HepG2 (cell line): ENCODE results near the gene ABCF1. TPM values are rescaled to one million over a fixed set of nuclear protein-coding genes. Genes with fewer than 3 reads are reported as not detected.

Experiments used
- ATAC-seq: fragments of 200-7000 bp; cut with Tn5 transposase; 3 replicates; pipeline ENCODE4 v1.9.1; 2020; ENCODE audit warnings: mild to moderate bottlenecking, moderate library complexity
- BruUV-seq: library from RNA; stranded (reverse); fragments of 400-500 nt; replicated peaks from 2 replicates; lab custom pipeline; 2021; lab: Mats Ljungman, UMichigan
- CTCF ChIA-PET: fragments of 300-600 bp; formaldehyde crosslinking; extraction: SDS; loops from one replicate; lab custom pipeline; 2021; ENCODE audit warnings: low total read pairs, inconsistent platforms, low intra/inter-chr PET ratio; lab: Yijun Ruan, JAX
- POLR2A ChIA-PET: fragments of 350-600 bp; sonication (Branson Sonifier 250); formaldehyde crosslinking; loops from one replicate; lab custom pipeline; 2020; ENCODE audit warnings: antibody characterized with exemption, inconsistent platforms; lab: Yijun Ruan, JAX
- DNase-seq: peaks from one replicate; pipeline ENCODE4 v3.0.0-alpha.2; 2015; ENCODE audit warnings: low spot score
- FAIRE-seq: peaks from 3 replicates; lab custom pipeline; 2011; peaks lifted over from hg19 to GRCh38; lab: Jason Lieb, UNC
- H2AFZ ChIP-seq: one replicate; pipeline ENCODE4 v1.6.1; 2011; ENCODE audit warnings: low read length, inconsistent platforms
- H3K27ac ChIP-seq: fragments of 300-600 bp; 3 replicates; pipeline ENCODE4 v1.8.0; 2011; ENCODE audit warnings: mixed run types, mild to moderate bottlenecking, mixed read lengths, low read length, inconsistent platforms; ENCODE audit not compliant: insufficient read depth; ENCODE audit errors: extremely low read length
- H3K27me3 ChIP-seq, 2 experiments: fragments of 200-600 bp in 1 of 2; 2 replicates in 1 of 2; 3 replicates in 1 of 2; pipeline versions ENCODE4 v1.6.0 to v1.8.0; 2011; ENCODE audit warnings: low read length in 2 of 2, mild to moderate bottlenecking in 2 of 2, moderate library complexity in 2 of 2, inconsistent platforms in 1 of 2; ENCODE audit not compliant: insufficient read depth in 2 of 2, control insufficient read depth in 1 of 2
- H3K36me3 ChIP-seq, 2 experiments: fragments of 200-600 bp in 1 of 2; replicated peaks in 1 of 2; 2 replicates in 1 of 2; 3 replicates in 1 of 2; pipeline versions ENCODE4 v1.5.1 to v1.8.0; 2011; ENCODE audit warnings: low read length in 2 of 2, inconsistent platforms in 1 of 2; ENCODE audit not compliant: insufficient read depth in 2 of 2, control insufficient read depth in 1 of 2
- H3K4me1 ChIP-seq: 2 replicates; pipeline ENCODE4 v1.5.1; 2012; ENCODE audit warnings: low read length, inconsistent platforms; ENCODE audit not compliant: insufficient read depth
- H3K4me2 ChIP-seq: 2 replicates; pipeline ENCODE4 v1.6.0; 2011; ENCODE audit warnings: low read depth, low read length, inconsistent platforms
- H3K4me3 ChIP-seq, 3 experiments: fragments of 200-600 bp in 1 of 3; sonication (generic), shearing (Covaris generic) in 1 of 3; replicated peaks in 1 of 3; 2 replicates each; pipeline ENCODE4 v1.5.1; 2011 to 2016; ENCODE audit warnings: low read length in 3 of 3, inconsistent platforms in 2 of 3, low read depth in 2 of 3, mild to moderate bottlenecking in 2 of 3, control low read depth in 1 of 3, mixed read lengths in 1 of 3; ENCODE audit not compliant: insufficient read depth in 1 of 3
- H3K79me2 ChIP-seq: one replicate; pipeline ENCODE4 v1.6.1; 2011; ENCODE audit warnings: low read length, inconsistent platforms; ENCODE audit not compliant: insufficient read depth
- H3K9ac ChIP-seq: 2 replicates; pipeline ENCODE4 v1.6.0; 2011; ENCODE audit warnings: mild to moderate bottlenecking, low read depth, low read length, inconsistent platforms; ENCODE audit not compliant: insufficient read depth
- H3K9me3 ChIP-seq: 2 replicates; pipeline ENCODE4 v1.5.1; 2012; ENCODE audit warnings: mild to moderate bottlenecking, low read length
- H4K20me1 ChIP-seq: 2 replicates; pipeline ENCODE4 v1.6.0; 2011; ENCODE audit warnings: inconsistent platforms, mild to moderate bottlenecking, low read length, moderate library complexity; ENCODE audit not compliant: insufficient read depth
- HOXA5 ChIP-seq: sonication (generic); formaldehyde crosslinking; IDR thresholded peaks from 2 replicates; pipeline ENCODE4 v1.4.0; 2020; ENCODE audit warnings: missing genetic modification reagents
- NCOA1 ChIP-seq: sonication (generic); formaldehyde crosslinking; IDR thresholded peaks from 2 replicates; pipeline ENCODE4 v1.9.0; 2021; ENCODE audit warnings: missing genetic modification reagents
- PLRG1 ChIP-seq: fragments of 450-650 bp; conservative IDR thresholded peaks from 2 replicates; pipeline ENCODE4 v1.6.1; 2016
- POLR2A ChIP-seq, 2 experiments: IDR thresholded peaks; 2 replicates each; pipeline ENCODE4 v1.6.1; 2011; ENCODE audit warnings: low read depth in 2 of 2, low read length in 2 of 2, mild to moderate bottlenecking in 1 of 2, moderate library complexity in 1 of 2; ENCODE audit not compliant: insufficient read depth in 1 of 2
- POLR2AphosphoS5 ChIP-seq: IDR thresholded peaks from 2 replicates; pipeline ENCODE4 v1.6.1; 2012; ENCODE audit warnings: low read depth, low read length
- POLR2G ChIP-seq: fragments of 200-400 bp; formaldehyde crosslinking; IDR thresholded peaks from 2 replicates; pipeline ENCODE4 v1.6.1; 2018; ENCODE audit warnings: mild to moderate bottlenecking, low read depth, low read length, moderate library complexity
- RBM22 ChIP-seq: fragments of 200-400 bp; formaldehyde crosslinking; optimal IDR thresholded peaks from 2 replicates; pipeline ENCODE3; 2017; ENCODE audit warnings: mild to moderate bottlenecking, low read length, moderate library complexity
- RFXAP ChIP-seq: sonication (generic); formaldehyde crosslinking; IDR thresholded peaks from 2 replicates; pipeline ENCODE4 v1.4.0; 2020; ENCODE audit warnings: missing genetic modification reagents, borderline replicate concordance
- SALL2 ChIP-seq: sonication (generic); formaldehyde crosslinking; IDR thresholded peaks from 2 replicates; pipeline ENCODE4 v1.8.1; 2023; ENCODE audit warnings: mild to moderate bottlenecking, missing genetic modification reagents, inconsistent platforms
- TBX2 ChIP-seq: sonication (generic); formaldehyde crosslinking; IDR thresholded peaks from 2 replicates; pipeline ENCODE4 v1.5.0; 2020; ENCODE audit warnings: missing genetic modification reagents, mild to moderate bottlenecking, borderline replicate concordance
- ZNF580 ChIP-seq: IDR thresholded peaks from 2 replicates; pipeline ENCODE4 v1.6.1; 2016; ENCODE audit warnings: low read depth, borderline replicate concordance
- ZNF891 ChIP-seq: sonication (generic); formaldehyde crosslinking; IDR thresholded peaks from 2 replicates; pipeline ENCODE4 v1.5.0; 2020; ENCODE audit warnings: mild to moderate bottlenecking, missing genetic modification reagents
- WGBS: methylation state at CpG from one replicate; pipeline ENCODE4 v1.1.6; 2017; ENCODE audit warnings: low lambda C conversion rate; 5-methylcytosine and 5-hydroxymethylcytosine counted together
- in situ Hi-C: cut with HindIII; loops from 2 replicates; pipeline ENCODE4 v1.10.0; 2017; ENCODE audit warnings: low pct_unique_long_range_greater_than_20kb; ENCODE audit not compliant: extremely low pct_ligation_motif_present
- intact Hi-C: fragments of 100-400 bp; cut with micrococcal nuclease; formaldehyde crosslinking; loops from one replicate; pipeline ENCODE4 v1.10.0; 2022; ENCODE audit not compliant: unreplicated experiment
- polyA plus RNA-seq, 8 experiments: library from polyadenylated mRNA; depleted of rRNA in 3 of 8; stranded (reverse) in 7 of 8; unstranded in 1 of 8; fragments of >200 nt; fragmentation: Illumina TruSeq in 4 of 8; extraction: Trizol in 4 of 8; gene quantifications; 2 replicates each; pipeline versions ENCODE4 v1.2.1 to v1.2.3, GENCODE V29; 2011 to 2016; ENCODE audit warnings: low read depth in 4 of 8, missing spikeins in 1 of 8, mixed read lengths in 1 of 8; ENCODE audit not compliant: insufficient read depth in 1 of 8
- total RNA-seq, 5 experiments: library from RNA; depleted of rRNA; stranded (reverse); fragments of >200 nt; fragmentation: Illumina TruSeq; extraction: Trizol; gene quantifications; 2 replicates each; pipeline ENCODE4 v1.2.3, GENCODE V29; 2016; ENCODE audit warnings: low read depth in 1 of 5
- TF ChIP-seq, protein P1 (sequence below): sonication (generic); formaldehyde crosslinking; IDR thresholded peaks from 2 replicates; pipeline ENCODE4 v1.4.0; 2020; ENCODE audit warnings: missing genetic modification reagents, borderline replicate concordance
- TF ChIP-seq, protein P2 (sequence below): sonication (generic); formaldehyde crosslinking; IDR thresholded peaks from 2 replicates; pipeline ENCODE4 v1.5.0; 2020; ENCODE audit warnings: mild to moderate bottlenecking, missing genetic modification reagents

The ABCF1 gene
- total and polyA plus RNA-seq, 2 of the 13 experiments (the other 11 are each of a cell fraction or from before 2014, with no cell fraction given) = 25.4 to 98.9 TPM

DNA sequence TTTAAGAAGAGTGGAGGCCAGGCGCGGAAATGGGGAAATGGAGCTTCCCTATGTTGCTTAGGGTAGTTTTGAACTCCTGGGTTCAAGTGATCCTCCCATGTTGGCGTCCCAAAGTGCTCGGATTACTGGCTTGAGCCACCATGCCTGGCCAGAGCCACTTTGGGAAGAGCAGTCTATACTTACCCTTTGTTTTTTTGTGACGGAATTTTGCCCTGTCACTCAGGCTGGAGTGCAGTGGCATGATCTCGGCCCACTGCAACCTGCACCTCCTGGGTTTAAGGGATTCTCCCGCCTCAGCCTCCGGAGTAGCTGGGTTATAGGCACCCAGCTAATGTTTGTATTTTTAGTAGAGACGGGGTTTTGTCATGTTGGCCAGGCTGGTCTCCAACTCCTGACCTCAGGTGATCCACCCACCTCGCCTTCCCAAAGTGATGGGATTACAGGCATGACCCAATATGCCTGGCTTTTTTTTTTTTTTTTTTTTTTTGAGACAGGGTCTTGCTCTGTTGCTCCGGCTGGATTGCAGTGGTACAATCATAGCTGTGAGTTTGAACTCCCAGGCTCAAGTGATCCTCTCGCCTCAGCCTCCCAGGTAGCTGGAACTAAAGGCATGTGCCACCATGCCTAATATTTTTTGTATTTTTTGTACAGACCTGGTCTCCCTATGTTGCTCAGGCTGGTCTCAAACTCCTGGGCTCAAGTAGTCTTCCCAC lies 27.8 kb downstream of the ABCF1 start:
- no peak for ATAC-seq
- TF ChIP-seq, protein P1, sequence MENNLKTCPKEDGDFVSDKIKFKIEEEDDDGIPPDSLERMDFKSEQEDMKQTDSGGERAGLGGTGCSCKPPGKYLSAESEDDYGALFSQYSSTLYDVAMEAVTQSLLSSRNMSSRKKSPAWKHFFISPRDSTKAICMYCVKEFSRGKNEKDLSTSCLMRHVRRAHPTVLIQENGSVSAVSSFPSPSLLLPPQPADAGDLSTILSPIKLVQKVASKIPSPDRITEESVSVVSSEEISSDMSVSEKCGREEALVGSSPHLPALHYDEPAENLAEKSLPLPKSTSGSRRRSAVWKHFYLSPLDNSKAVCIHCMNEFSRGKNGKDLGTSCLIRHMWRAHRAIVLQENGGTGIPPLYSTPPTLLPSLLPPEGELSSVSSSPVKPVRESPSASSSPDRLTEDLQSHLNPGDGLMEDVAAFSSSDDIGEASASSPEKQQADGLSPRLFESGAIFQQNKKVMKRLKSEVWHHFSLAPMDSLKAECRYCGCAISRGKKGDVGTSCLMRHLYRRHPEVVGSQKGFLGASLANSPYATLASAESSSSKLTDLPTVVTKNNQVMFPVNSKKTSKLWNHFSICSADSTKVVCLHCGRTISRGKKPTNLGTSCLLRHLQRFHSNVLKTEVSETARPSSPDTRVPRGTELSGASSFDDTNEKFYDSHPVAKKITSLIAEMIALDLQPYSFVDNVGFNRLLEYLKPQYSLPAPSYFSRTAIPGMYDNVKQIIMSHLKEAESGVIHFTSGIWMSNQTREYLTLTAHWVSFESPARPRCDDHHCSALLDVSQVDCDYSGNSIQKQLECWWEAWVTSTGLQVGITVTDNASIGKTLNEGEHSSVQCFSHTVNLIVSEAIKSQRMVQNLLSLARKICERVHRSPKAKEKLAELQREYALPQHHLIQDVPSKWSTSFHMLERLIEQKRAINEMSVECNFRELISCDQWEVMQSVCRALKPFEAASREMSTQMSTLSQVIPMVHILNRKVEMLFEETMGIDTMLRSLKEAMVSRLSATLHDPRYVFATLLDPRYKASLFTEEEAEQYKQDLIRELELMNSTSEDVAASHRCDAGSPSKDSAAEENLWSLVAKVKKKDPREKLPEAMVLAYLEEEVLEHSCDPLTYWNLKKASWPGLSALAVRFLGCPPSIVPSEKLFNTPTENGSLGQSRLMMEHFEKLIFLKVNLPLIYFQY = no peak
- TF ChIP-seq HOXA5 (CRISPR knock-in tag) (0 out of 2 replicates have a peak, but pooled peaks have one; percentile 5), ZNF580 (CRISPR knock-in tag) (no peak), ZNF891 (CRISPR knock-in tag) (0 out of 2 replicates have a peak, but pooled peaks have one; percentile 43), NCOA1 (no peak), PLRG1 (no peak), POLR2G (peak; percentile 47; the same call in 1 of the 2 replicates), TBX2 (CRISPR knock-in tag) (no peak), RBM22 (peak; percentile 16), POLR2AphosphoS5 (peak; percentile 21), SALL2 (CRISPR knock-in tag) (no peak), POLR2A (IDR thresholded peaks at IDR 0.05; ENCODE audit: insufficient read depth in 1 of 2, low read depth in 2 of 2, low read length in 2 of 2) (peak; percentile 25 to 41), RFXAP (peak; percentile 17; the same call in 1 of the 2 replicates)
- TF ChIP-seq, protein P2, sequence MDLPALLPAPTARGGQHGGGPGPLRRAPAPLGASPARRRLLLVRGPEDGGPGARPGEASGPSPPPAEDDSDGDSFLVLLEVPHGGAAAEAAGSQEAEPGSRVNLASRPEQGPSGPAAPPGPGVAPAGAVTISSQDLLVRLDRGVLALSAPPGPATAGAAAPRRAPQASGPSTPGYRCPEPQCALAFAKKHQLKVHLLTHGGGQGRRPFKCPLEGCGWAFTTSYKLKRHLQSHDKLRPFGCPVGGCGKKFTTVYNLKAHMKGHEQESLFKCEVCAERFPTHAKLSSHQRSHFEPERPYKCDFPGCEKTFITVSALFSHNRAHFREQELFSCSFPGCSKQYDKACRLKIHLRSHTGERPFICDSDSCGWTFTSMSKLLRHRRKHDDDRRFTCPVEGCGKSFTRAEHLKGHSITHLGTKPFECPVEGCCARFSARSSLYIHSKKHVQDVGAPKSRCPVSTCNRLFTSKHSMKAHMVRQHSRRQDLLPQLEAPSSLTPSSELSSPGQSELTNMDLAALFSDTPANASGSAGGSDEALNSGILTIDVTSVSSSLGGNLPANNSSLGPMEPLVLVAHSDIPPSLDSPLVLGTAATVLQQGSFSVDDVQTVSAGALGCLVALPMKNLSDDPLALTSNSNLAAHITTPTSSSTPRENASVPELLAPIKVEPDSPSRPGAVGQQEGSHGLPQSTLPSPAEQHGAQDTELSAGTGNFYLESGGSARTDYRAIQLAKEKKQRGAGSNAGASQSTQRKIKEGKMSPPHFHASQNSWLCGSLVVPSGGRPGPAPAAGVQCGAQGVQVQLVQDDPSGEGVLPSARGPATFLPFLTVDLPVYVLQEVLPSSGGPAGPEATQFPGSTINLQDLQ (CRISPR knock-in tag) = 0 out of 2 replicates have a peak, but pooled peaks have one; percentile 64
- TF ChIP-seq, all 625 proteins: peak for 8
- intact Hi-C loops = no loop called here
- no TSS peak for BruUV-seq
- Histone ChIP-seq H3K9ac (no peak overlapping the region), H3K27me3 (no peaks in the 10 kb centered on the region), H3K27ac (no peak overlapping the region), H4K20me1 (no peaks in the 10 kb centered on the region), H3K79me2 (no peaks in the 10 kb centered on the region), H2AFZ (no peak overlapping the region), H3K36me3 (peaks cover 26 to 40% of the 10 kb centered on the region in 2 experiments), H3K9me3 (no peaks in the 10 kb centered on the region), H3K4me3 (no peak overlapping the region), H3K4me2 (no peak overlapping the region), H3K4me1 (no peaks in the 10 kb centered on the region)
- POLR2A ChIA-PET = interaction anchor here (0.6 to 10.8 kb wide), 14 partner anchors 9 to 201 kb away, joined by 3 to 172 read pairs (median 4); partner anchors contain the start of genes ABCF1, DHX16, GNL1 and PRR3
- FAIRE-seq (no peak), DNase-seq (no peak)
- 96% methylated on average over 11 of the region's 12 CpGs for WGBS
- in situ Hi-C loops = no loop called here
- CTCF ChIA-PET = interaction anchor here (2.4 kb wide), 1 partner anchor 117 kb away, joined by 19 read pairs; no protein-coding TSS in a partner anchor
